Dermis microvascular lymphatic vessel endothelial cell (primary cell): ENCODE measurements around the gene AOPEP. TPM values are rescaled to one million over a fixed set of nuclear protein-coding genes. Genes with fewer than 3 reads are reported as not detected.
"Not testable (repeated sequence)": the region's sequence is repeated elsewhere in the genome, so short reads cannot be mapped to it uniquely, and the experiment has no call there.

ENCODE experiments used
- DNase-seq, 2 donors: peaks; one replicate each; pipeline versions ENCODE4 v3.0.0 to v3.0.0-alpha.2; 2010; ENCODE audit warnings: low read depth in 2 of 2
- total RNA-seq: library from RNA; depleted of rRNA; stranded (reverse); fragments of >200 nt; gene quantifications from 2 replicates; pipeline ENCODE4 v1.2.1, GENCODE V29; 2014

AOPEP gene
- total RNA-seq, 1 donor from 2014 or later = 24.6 TPM

DNA sequence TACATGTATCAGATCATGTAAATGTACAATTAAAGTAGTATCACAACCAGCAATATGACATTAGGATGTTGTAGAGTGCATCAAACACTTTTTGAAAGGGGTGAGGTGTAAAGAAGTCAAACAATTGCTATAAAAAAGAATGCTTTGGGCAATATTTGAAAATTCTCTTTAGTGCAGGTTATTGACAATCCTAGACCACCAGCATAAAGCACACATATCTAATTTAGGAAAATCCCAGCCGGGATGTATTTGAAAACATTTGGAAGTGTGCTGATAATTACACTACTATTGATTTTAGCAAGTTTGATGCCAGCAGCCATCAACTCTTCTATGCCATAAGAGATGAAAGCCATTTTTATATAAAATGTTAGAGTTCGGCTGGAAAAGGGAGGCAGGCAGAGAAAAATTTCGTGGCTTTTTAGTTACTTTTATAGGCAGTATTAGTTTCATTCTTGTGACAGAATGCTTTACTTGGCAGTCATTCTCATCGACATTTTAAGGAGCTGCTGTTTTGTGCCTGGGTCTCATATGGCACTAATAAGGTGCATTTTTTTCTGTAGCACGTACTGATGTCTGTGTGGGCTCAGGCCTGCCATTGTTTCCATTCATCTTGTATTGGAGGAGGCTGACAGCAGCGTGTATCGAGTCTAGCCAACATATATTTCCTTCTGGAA is 285.7 kb downstream of the AOPEP start:
- DNase-seq = no peak

DNA sequence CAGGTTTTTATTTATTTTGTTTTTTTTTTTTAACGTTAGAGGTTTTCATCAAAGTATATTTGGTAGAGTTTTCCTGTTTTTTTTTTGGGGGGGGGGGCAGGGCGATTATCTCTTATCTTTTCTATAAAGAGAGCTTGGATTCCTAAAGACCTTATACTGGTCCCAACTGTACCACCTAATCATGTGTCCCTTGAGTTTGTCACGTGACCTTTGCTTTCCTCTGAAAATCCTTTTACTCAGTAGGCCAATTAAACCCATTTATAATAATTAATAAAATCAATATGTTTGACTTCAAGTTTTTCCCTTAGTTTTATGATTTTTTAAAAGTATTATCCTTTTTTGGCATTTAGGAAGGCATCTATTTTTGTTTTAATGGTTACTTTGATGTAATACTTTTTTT is 286.4 kb downstream of the AOPEP start:
- DNase-seq = no peak

- DNase-seq = no peak
Observed at GRCh38 chr9:95014917-95015316, 288.4 kb downstream of the AOPEP start.

GRCh38 chr9:95015569-95015968 is 289.1 kb downstream of the AOPEP start:
- DNase-seq = no peak

DNA sequence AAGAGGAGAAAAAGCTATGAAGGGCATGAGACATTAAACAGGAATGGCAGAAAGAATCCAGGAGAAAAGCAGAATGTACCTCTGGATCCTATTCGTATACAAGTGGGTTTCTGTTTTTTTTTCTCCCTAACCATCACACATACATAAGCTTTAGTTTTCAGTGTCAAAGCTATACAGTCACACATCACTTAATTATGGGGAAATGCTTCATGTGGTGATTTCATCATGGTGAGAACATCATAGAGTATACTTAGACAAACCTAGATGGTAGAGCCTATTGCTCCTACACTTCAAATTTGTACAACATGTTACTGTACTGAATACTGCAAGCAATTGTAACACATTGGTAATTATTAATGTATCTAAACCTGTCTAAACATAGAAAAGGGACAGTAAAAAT is 290.6 kb downstream of the AOPEP start:
- DNase-seq = no peak

DNA sequence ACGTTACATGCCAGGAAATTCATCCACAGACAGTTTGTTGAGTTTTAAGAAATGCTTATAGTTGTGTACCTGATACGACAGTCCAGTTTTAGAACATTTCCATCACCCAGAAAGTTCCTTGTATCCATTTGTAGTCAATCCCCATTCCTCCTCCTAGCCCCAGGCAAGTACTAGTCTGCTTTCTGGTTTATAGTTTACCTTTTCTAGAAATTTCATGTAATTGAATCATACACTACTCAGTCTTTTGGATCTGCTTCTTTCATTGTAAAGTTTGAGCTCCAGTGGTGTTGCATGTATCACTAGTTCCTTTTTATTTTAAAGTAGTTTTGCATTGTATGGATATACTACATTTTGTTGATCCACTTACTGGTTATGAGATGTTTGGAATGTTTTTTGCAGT is 291.2 kb downstream of the AOPEP start:
- no peak for DNase-seq

DNA sequence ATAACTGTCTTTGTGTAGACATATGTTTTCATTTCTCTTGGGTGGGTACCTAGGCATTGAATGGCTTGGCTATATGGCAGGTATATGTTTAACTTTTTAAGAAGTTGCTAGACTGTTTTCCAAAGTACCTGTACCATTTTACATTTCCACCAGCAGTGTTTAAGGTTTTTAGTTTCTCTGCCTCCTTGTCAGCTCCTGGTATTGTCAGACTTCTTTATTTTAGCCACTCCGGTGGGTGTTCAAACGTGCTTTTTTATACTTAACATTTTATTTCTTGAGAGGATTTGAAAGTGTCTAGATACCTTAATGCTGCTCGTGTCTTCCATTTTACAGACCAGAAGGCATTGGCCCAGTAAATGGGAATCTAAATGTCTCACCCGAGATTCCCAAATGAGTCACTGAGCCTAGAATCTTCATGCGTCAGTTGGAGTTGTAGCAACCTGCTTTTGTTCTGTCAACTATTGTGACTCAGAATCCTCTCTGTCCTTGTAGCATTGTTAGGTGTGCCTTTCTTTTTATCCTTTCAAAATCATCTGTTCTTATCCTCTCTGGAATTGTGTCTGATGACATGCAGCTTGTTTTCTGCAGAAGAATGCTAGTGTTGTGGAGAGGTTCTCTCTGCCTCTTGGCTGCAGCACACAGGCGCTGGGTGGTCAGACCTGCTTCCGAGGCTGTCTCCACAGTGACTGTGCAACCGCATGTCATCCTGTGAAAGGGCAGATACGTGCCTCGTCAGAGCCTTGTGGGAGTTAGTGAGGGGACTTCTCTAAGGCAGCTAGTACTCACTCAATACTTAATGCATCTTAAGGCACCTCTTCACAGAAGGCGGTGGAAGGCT is 291.8 kb downstream of the AOPEP start:
- peak in 1 of 2 donors; percentile 91 for DNase-seq

GRCh38 chr9:95020644-95021043 is 294.1 kb downstream of the AOPEP start:
- DNase-seq = not testable (repeated sequence)

DNA sequence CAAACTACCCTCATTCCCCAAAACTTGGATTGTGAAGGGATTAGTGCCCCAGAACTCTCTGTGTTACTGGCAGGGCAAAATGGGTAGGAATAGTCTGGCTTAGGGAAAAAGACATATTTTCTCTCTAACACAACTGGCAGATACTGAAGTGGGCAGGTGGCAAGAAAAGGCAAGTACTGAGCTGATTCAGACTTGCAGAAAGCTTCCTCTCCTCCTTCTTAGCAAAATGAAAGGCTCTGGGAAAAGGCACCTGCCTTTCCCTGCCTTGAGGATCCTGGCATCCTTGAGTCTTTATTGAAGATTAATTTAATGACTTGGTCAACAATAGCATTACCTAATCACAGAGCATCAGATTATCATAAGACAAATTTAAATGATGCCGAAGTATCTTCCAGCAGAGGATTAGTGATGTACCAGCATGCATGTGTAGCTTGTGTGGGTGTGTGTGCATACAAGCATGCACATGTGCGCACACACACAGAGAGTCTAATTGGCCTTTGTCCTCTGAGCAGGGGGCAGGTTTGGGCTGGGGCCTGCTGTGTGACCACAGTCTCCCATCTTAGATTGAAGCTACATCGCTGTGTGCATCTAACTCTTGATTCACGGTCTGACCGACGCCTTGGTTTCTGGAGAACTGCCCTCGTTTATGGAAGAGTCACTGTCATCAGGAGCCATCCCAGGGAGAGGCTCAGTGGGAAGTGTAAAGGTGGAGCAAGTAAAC is 294.8 kb downstream of the AOPEP start:
- no peak for DNase-seq

DNA sequence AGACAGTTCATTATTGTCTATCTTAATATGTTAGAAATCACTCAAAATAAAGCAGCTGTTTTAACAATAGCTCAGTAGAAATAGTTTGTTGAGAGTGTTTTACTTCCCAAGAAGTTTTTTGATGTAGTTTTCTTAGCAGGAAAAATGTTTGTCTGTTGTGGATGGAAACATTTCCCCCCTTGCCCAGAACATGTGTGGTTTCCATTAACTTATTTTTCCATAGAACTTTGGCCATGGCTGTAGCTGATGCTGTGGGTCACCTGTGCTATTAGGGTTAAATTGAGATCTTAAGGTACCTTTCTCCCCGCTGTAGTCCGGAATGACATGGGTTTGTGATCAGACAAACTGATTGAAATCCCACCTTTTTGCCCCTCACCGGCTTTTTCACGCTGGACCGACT is 296.2 kb downstream of the AOPEP start:
- no peak for DNase-seq

- DNase-seq = peak in 1 of 2 donors; percentile 86
Observed at GRCh38 chr9:95023217-95024003, 296.9 kb downstream of the AOPEP start.

- peak in 1 of 2 donors; percentile 77 for DNase-seq
Observed at GRCh38 chr9:95024097-95024671, 297.7 kb downstream of the AOPEP start.

GRCh38 chr9:95025213-95026147 is 299.0 kb downstream of the AOPEP start:
- peak; percentile 60 to 78 for DNase-seq

DNA sequence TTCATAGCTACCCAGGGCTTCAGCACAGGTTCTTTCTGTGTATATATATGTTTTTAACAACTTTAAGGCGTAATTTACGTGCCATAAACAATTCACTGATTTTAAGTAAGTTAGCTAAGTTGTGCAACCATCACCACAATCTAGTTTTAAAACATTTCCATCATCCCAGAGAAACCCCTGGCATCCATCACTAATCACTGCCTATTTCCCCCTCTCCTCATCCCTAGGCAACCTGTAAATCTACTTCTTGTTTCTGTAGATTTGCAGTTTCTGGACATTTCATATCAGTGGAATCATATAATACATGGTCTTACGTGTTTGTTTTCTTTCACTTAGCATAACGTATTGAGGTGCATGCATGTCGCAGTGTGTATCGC is 299.6 kb downstream of the AOPEP start:
- DNase-seq = no peak

DNA sequence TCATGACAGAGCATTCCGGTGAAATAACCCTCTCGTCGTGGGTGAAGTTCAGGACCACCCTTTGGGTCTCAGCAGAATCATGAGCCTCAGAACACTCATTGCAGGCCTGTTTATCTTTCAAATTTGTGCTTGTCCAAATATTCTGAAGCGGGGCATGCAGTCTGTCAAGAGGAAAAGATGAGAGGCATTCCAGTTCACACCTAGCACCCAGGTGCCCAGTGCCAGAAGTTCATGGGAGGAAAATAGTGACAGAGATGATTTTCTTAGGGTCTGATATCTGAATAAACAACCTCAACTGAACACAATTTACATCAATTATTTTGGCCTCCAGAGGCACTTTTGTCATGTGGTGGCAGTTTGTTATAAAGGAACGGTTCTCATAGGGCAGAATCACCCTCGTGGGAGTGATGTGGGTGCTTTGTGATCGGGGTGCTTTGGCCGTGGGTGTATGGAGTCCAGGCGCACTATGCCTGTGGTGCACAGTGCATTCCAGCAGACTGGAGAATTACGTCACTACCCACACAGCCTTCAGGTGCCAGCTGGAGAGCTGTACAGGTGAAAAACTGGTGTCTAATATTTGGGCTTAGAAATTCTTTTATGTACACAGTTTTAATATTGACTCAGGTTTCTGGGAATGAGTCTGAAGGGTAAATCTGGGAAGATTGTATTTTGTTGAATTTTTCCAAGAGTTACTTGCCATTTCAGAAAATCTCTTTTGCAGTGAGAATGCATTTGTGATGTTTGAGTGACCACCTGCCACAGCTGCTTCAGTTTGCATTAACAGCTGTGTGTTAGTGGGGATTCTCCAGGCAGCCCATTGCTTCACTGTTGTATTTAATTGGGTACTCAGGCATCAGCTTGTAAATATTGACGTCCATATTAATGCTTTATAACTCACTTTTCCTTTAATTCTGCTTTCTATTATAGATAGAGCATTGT is 301.7 kb downstream of the AOPEP start:
- no peak for DNase-seq

DNA sequence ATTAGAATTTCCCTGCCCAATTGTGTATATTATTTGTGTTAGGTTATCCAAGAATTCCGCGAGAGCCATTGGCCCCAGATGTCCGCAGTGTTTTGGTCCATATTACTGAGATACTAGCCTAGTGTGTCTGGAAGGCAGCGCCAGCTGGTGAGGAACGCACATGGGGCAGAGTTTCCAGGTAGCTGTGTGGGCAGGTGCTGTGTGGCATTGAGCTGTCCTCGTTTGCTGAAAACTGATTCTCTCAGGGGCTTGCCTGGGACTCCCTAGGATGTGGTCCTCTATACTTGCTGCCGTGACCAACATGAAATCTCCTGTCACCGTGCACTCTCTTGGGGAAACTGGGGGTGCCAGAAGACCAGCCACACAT is 302.3 kb downstream of the AOPEP start:
- DNase-seq = no peak

DNA sequence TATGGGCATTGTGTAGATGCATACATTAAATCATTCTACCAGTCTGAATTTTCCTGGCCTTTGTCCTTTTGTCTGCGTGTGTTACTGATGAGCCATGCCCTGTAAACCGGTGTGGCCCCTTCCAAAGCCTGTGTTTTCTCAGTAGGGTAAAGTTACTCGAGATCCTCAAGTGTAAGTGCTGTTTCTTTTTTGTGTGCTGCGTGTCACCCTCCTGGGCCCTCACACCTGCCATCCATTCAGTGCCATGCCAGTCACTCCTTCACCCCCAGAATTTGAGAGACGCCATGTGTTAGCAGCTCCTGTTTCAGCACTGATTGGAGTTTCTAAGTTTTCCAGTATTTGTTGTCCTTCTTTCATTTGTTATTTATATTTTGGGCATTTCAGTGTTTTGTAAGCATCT is 302.8 kb downstream of the AOPEP start:
- DNase-seq = no peak

GRCh38 chr9:95029720-95030119 is 303.2 kb downstream of the AOPEP start:
- no peak for DNase-seq

- no peak for DNase-seq
Observed at GRCh38 chr9:95030344-95030743, 303.8 kb downstream of the AOPEP start.
